Measurements from ENCODE around the gene KMT2C. TPM values are rescaled to one million over a fixed set of nuclear protein-coding genes. Genes with fewer than 3 reads are reported as not detected.
"Not testable (repeated sequence)": the region's sequence is repeated elsewhere in the genome, so short reads cannot be mapped to it uniquely, and the experiment has no call there.

KMT2C gene
- total RNA-seq, 1 donor from 2014 or later, result 54.7 TPM

GRCh38 chr7:152376716-152377484 is 58.9 kb downstream of the KMT2C start:
- DNase-seq (ENCODE audit: low spot score); intact Hi-C loops (cut with DNase I): not testable (repeated sequence)

- intact Hi-C loops (cut with DNase I), result no loop called here
- no peak for DNase-seq (ENCODE audit: low spot score)
Measured at GRCh38 chr7:152370297-152370696, 65.5 kb downstream of the KMT2C start.

GRCh38 chr7:152369518-152369917 is 66.3 kb downstream of the KMT2C start:
- intact Hi-C loops (cut with DNase I), result loop anchor here (10.0 kb wide), 1 partner anchor 65 kb away; the partner anchor contains the start of gene KMT2C

GRCh38 chr7:152367170-152367569 is 68.6 kb downstream of the KMT2C start:
- DNase-seq (ENCODE audit: low spot score), result no peak
- intact Hi-C loops (cut with DNase I), result loop anchor here (10.0 kb wide), 1 partner anchor 68 kb away; the partner anchor contains the start of gene KMT2C

More at GRCh38 chr7:152369518-152369917, 66.3 kb downstream of the KMT2C start:
- DNase-seq (ENCODE audit: low spot score), result no peak

GRCh38 chr7:152366662-152367061 is 69.1 kb downstream of the KMT2C start:
- intact Hi-C loops (cut with DNase I), result loop anchor here (10.0 kb wide), 1 partner anchor 68 kb away; the partner anchor contains the start of gene KMT2C
- no peak for DNase-seq (ENCODE audit: low spot score)

- intact Hi-C loops (cut with DNase I), result loop anchor here (10.0 kb wide), 1 partner anchor 69 kb away; the partner anchor contains the start of gene KMT2C
Measured at GRCh38 chr7:152365982-152366603, 69.7 kb downstream of the KMT2C start.

GRCh38 chr7:152363798-152364197 is 72.0 kb downstream of the KMT2C start:
- intact Hi-C loops (cut with DNase I), result loop anchor here (10.0 kb wide), 1 partner anchor 71 kb away; the partner anchor contains the start of gene KMT2C
- DNase-seq (ENCODE audit: low spot score), result no peak

More at GRCh38 chr7:152365982-152366603, 69.7 kb downstream of the KMT2C start:
- no peak for DNase-seq (ENCODE audit: low spot score)

GRCh38 chr7:152362128-152362926 is 73.5 kb downstream of the KMT2C start:
- intact Hi-C loops (cut with DNase I), result loop anchor here (10.0 kb wide), 1 partner anchor 72 kb away; the partner anchor contains the start of gene KMT2C

GRCh38 chr7:152355474-152356057 is 80.2 kb downstream of the KMT2C start:
- DNase-seq (ENCODE audit: low spot score), result no peak
- intact Hi-C loops (cut with DNase I), result no loop called here

More at GRCh38 chr7:152362128-152362926, 73.5 kb downstream of the KMT2C start:
- DNase-seq (ENCODE audit: low spot score), result no peak

- DNase-seq (ENCODE audit: low spot score), result no peak
- intact Hi-C loops (cut with DNase I), result no loop called here
Measured at GRCh38 chr7:152354061-152354460, 81.7 kb downstream of the KMT2C start.

GRCh38 chr7:152353281-152353680 is 82.5 kb downstream of the KMT2C start:
- intact Hi-C loops (cut with DNase I); DNase-seq (ENCODE audit: low spot score): not testable (repeated sequence)

- intact Hi-C loops (cut with DNase I), result not testable (repeated sequence)
Measured at GRCh38 chr7:152351747-152352146, 84.1 kb downstream of the KMT2C start.

GRCh38 chr7:152351168-152351567 is 84.6 kb downstream of the KMT2C start:
- no peak for DNase-seq (ENCODE audit: low spot score)
- intact Hi-C loops (cut with DNase I), result no loop called here

More at GRCh38 chr7:152351747-152352146, 84.1 kb downstream of the KMT2C start:
- DNase-seq (ENCODE audit: low spot score), result not testable (repeated sequence)

- intact Hi-C loops (cut with DNase I), result no loop called here
- DNase-seq (ENCODE audit: low spot score), result no peak
Measured at GRCh38 chr7:152347888-152348287, 87.9 kb downstream of the KMT2C start.

GRCh38 chr7:152344253-152344652 is 91.5 kb downstream of the KMT2C start:
- intact Hi-C loops (cut with DNase I), result loop anchor here (5.0 kb wide), 1 partner anchor 363 kb away; no protein-coding TSS in a partner anchor

GRCh38 chr7:152342796-152343195 is 93.0 kb downstream of the KMT2C start:
- intact Hi-C loops (cut with DNase I), result loop anchor here (5.0 kb wide), 1 partner anchor 365 kb away; no protein-coding TSS in a partner anchor
- DNase-seq (ENCODE audit: low spot score), result no peak

More at GRCh38 chr7:152344253-152344652, 91.5 kb downstream of the KMT2C start:
- no peak for DNase-seq (ENCODE audit: low spot score)

- intact Hi-C loops (cut with DNase I), result loop anchor here (5.0 kb wide), 1 partner anchor 365 kb away; no protein-coding TSS in a partner anchor
- DNase-seq (ENCODE audit: low spot score), result no peak
Measured at GRCh38 chr7:152341914-152342236, 93.9 kb downstream of the KMT2C start.

- no peak for DNase-seq (ENCODE audit: low spot score)
- intact Hi-C loops (cut with DNase I), result loop anchor here (5.0 kb wide), 1 partner anchor 366 kb away; no protein-coding TSS in a partner anchor
Measured at GRCh38 chr7:152341039-152341913, 94.5 kb downstream of the KMT2C start.
